ENCODE results near the gene METTL16.

Gene METTL16

GRCh38 chr17:2377659-2378058 is 134.0 kb downstream of the METTL16 start:
- no peak for DNase-seq

- no peak for DNase-seq
These were observed 135.6 kb downstream of the METTL16 start for GRCh38 chr17:2376107-2376506.

GRCh38 chr17:2375406-2375805 is 136.3 kb downstream of the METTL16 start:
- DNase-seq: no peak

- no peak for DNase-seq
These were observed 137.0 kb downstream of the METTL16 start for GRCh38 chr17:2374549-2375285.

GRCh38 chr17:2373179-2373578 is 138.5 kb downstream of the METTL16 start:
- DNase-seq: no peak

- no peak for DNase-seq
These were observed 139.0 kb downstream of the METTL16 start for GRCh38 chr17:2372681-2373080.

GRCh38 chr17:2372180-2372579 is 139.5 kb downstream of the METTL16 start:
- no peak for DNase-seq

- DNase-seq: no peak
These were observed 140.2 kb downstream of the METTL16 start for GRCh38 chr17:2371183-2372130.

- DNase-seq: no peak
These were observed 141.5 kb downstream of the METTL16 start for GRCh38 chr17:2370211-2370589.

GRCh38 chr17:2369551-2370210 is 142.0 kb downstream of the METTL16 start:
- no peak for DNase-seq

GRCh38 chr17:2369039-2369438 is 142.6 kb downstream of the METTL16 start:
- no peak for DNase-seq

- no peak for DNase-seq
These were observed 143.3 kb downstream of the METTL16 start for GRCh38 chr17:2368359-2368758.

GRCh38 chr17:2366747-2367494 is 144.8 kb downstream of the METTL16 start:
- DNase-seq: no peak
